T47D (cell line): Measurements from ENCODE around the gene MOSPD3.
A peak's percentile ranks its signal among the peaks of the same experiment; 100 is the strongest.
"Not testable (repeated sequence)": the region's sequence is repeated elsewhere in the genome, so short reads cannot be mapped to it uniquely, and the experiment has no call there.

Source experiments
- DNase-seq, 2 experiments: peaks; one replicate each; pipeline versions ENCODE4 v3.0.0 to v3.0.0-alpha.2; 2011 to 2012; ENCODE audit warnings: low read depth in 1 of 2, low spot score in 1 of 2
- JUND ChIP-seq: IDR thresholded peaks from 2 replicates; pipeline ENCODE4 v1.6.1; 2012; ENCODE audit warnings: low read depth
- in situ Hi-C: cut with HindIII; loops from 2 replicates; pipeline ENCODE4 v1.10.0; 2016; ENCODE audit warnings: low sequenced_read_pairs, low pct_unique_long_range_greater_than_20kb

MOSPD3 gene

DNA sequence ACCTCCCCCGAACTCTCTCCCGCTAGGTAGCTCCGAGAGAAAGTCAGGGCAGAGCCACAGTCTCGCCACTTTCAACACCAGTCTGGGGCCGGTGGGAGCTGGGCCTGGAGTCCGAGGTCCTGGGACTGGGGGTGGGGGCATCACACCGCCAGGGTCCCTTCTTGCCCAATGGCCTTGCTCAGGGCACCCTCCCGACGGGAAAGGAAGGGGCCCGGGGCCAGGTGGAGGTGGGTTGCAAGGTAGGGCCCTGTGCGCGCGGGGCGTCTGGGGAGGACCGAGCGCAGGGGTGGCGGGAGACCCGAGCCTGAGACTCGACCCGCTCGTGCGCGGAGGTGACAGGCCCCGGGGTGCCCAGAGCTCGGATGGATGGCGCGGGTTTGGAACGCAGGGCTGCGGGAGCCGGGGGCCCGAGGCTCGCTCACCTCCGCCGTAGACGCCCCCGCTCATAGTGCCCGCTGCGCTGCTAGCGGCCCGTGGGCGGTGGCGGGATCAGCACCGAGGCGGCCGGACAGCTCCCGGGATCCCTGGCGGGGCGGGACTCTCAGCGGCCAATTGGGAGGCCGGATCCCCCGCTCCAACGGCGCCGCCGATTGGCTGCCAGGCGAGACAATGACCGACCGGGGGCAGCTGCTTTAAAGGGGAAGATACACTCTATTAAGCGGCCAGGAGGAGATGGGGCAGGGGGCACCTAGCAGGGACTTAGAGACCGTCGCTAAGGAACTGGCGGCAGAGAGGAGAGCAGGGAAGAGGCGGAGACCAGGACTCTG, 43.8 kb downstream of the MOSPD3 start, which contains the start of gene ACTL6B:
Gene ACTL6B (minus strand): TSS at position 541 of the 767 bp plus-strand sequence. CDS start 94 bp downstream, at position 447.
- peak; percentile 69 to 74 for DNase-seq
- in situ Hi-C loops, result no loop called here
- TF ChIP-seq JUND, result no peak

- in situ Hi-C loops, DNase-seq: not testable (repeated sequence)
Measured at GRCh38 chr7:100662194-100662776, 49.9 kb downstream of the MOSPD3 start.
